ENCODE data around the gene HSPG2. TPM values are rescaled to one million over a fixed set of nuclear protein-coding genes. Genes with fewer than 3 reads are reported as not detected.

The HSPG2 gene
- total RNA-seq, 1 experiment from 2014 or later: 171 TPM

- H3K4me3 ChIP-seq (ENCODE audit: low read depth in 2 of 2, low read length in 2 of 2): no peak overlapping the region
- BruUV-seq (replicated peaks): no TSS peak
- H3K9me3 ChIP-seq (ENCODE audit: control insufficient read depth, insufficient read depth, low read depth, low read length): no peaks in the 10 kb centered on the region
- H3K4me1 ChIP-seq (ENCODE audit: control insufficient read depth, insufficient read depth, low read length): peaks cover 33% of the 10 kb centered on the region
- DNase-seq (ENCODE audit: low read depth, low spot score) (no peak), ATAC-seq (0 out of 2 replicates have a peak, but pooled peaks have one; percentile 4)
- ChIA-PET CTCF (no interaction called here), POLR2A (interaction anchor here (0.7 kb wide), 1 partner anchor 43 kb away, joined by 3 read pairs; no protein-coding TSS in a partner anchor)
- intact Hi-C loops (cut with micrococcal nuclease; ENCODE audit: unreplicated experiment) (no loop called here), in situ Hi-C loops (cut with HindIII; ENCODE audit: low pct_unique_long_range_greater_than_20kb, low sequenced_read_pairs) (no loop called here)
- no peak overlapping the region; the same call in 1 of the 2 replicates for H3K27ac ChIP-seq (ENCODE audit: low read length)
- TF ChIP-seq REST (IDR thresholded peaks at IDR 0.05; ENCODE audit: insufficient read depth in 1 of 2, low read depth in 2 of 2, low read length in 1 of 2): no peak
- TF ChIP-seq SIN3A (IDR thresholded peaks at IDR 0.05; ENCODE audit: borderline replicate concordance, insufficient read depth, low read depth, low read length): no peak
- TF ChIP-seq CTCF (IDR thresholded peaks at IDR 0.05): no peak
- TF ChIP-seq POLR2AphosphoS5 (IDR thresholded peaks at IDR 0.05; ENCODE audit: low read depth, low read length): no peak
- no peak for TF ChIP-seq TCF7L2 (IDR thresholded peaks at IDR 0.05; ENCODE audit: low read depth, low read length)
- no peaks in the 10 kb centered on the region for H3K27me3 ChIP-seq (ENCODE audit: control insufficient read depth, insufficient read depth, low read length)
- no peaks in the 10 kb centered on the region for H3K36me3 ChIP-seq (ENCODE audit: control insufficient read depth, insufficient read depth, low read length)
These were observed 32.7 kb downstream of the HSPG2 start for GRCh38 chr1:21904454-21904703.

GRCh38 chr1:21903638-21904453 is 33.3 kb downstream of the HSPG2 start:
- POLR2A ChIA-PET: interaction anchor here (0.7 kb wide), 1 partner anchor 42 kb away, joined by 3 read pairs; no protein-coding TSS in a partner anchor
- no peak overlapping the region for H3K4me3 ChIP-seq (ENCODE audit: low read depth in 2 of 2, low read length in 2 of 2)
- peak overlapping the region; percentile 34; the same call in 1 of the 2 replicates for H3K27ac ChIP-seq (ENCODE audit: low read length)
- H3K4me1 ChIP-seq (ENCODE audit: control insufficient read depth, insufficient read depth, low read length): peaks cover 34% of the 10 kb centered on the region
- BruUV-seq (replicated peaks): no TSS peak
- H3K9me3 ChIP-seq (ENCODE audit: control insufficient read depth, insufficient read depth, low read depth, low read length): no peaks in the 10 kb centered on the region
- in situ Hi-C loops (cut with HindIII; ENCODE audit: low pct_unique_long_range_greater_than_20kb, low sequenced_read_pairs): no loop called here
- DNase-seq (ENCODE audit: low read depth, low spot score): no peak
- CTCF ChIA-PET: interaction anchor here (0.5 kb wide), 1 partner anchor 61 kb away, joined by 3 read pairs; no protein-coding TSS in a partner anchor
- TF ChIP-seq POLR2AphosphoS5 (IDR thresholded peaks at IDR 0.05; ENCODE audit: low read depth, low read length) (no peak), CTCF (IDR thresholded peaks at IDR 0.05) (no peak), TCF7L2 (IDR thresholded peaks at IDR 0.05; ENCODE audit: low read depth, low read length) (no peak), REST (IDR thresholded peaks at IDR 0.05; ENCODE audit: insufficient read depth in 1 of 2, low read depth in 2 of 2, low read length in 1 of 2) (no peak), SIN3A (IDR thresholded peaks at IDR 0.05; ENCODE audit: borderline replicate concordance, insufficient read depth, low read depth, low read length) (no peak)
- ATAC-seq: no peak
- H3K27me3 ChIP-seq (ENCODE audit: control insufficient read depth, insufficient read depth, low read length): no peaks in the 10 kb centered on the region
- intact Hi-C loops (cut with micrococcal nuclease; ENCODE audit: unreplicated experiment): no loop called here
- H3K36me3 ChIP-seq (ENCODE audit: control insufficient read depth, insufficient read depth, low read length): no peaks in the 10 kb centered on the region

All from Panc1 (cell line).